Nephron progenitor cell (in vitro differentiated cells): ENCODE data around the gene ST6GALNAC1.

Experiments used
- DNase-seq: peaks from one replicate; pipeline ENCODE4 v3.0.0; 2021
- H3K27ac Mint-ChIP-seq: 2 replicates; pipeline ENCODE4 v1.8.0; 2021; ENCODE audit warnings: mild to moderate bottlenecking, moderate library complexity, mixed read lengths
- H3K27me3 Mint-ChIP-seq: 2 replicates; pipeline ENCODE4 v1.8.0; 2021; ENCODE audit warnings: mild to moderate bottlenecking, low read depth, mixed read lengths; ENCODE audit not compliant: poor library complexity
- H3K36me3 Mint-ChIP-seq: 2 replicates; pipeline ENCODE4 v1.8.0; 2021; ENCODE audit warnings: low read depth, mixed read lengths
- H3K4me1 Mint-ChIP-seq: 2 replicates; pipeline ENCODE4 v1.8.0; 2021; ENCODE audit warnings: mixed read lengths
- H3K4me3 Mint-ChIP-seq: 2 replicates; pipeline ENCODE4 v1.8.0; 2021; ENCODE audit warnings: mild to moderate bottlenecking, moderate library complexity, mixed read lengths
- H3K9me3 Mint-ChIP-seq: 2 replicates; pipeline ENCODE4 v1.8.0; 2021; ENCODE audit warnings: mild to moderate bottlenecking, moderate library complexity, mixed read lengths
- CTCF ChIP-seq: fragments of 200-600 bp; sonication (generic); IDR thresholded peaks from 2 replicates; pipeline ENCODE4 v1.5.0; 2021; ENCODE audit warnings: antibody characterized with exemption

The ST6GALNAC1 gene

DNA sequence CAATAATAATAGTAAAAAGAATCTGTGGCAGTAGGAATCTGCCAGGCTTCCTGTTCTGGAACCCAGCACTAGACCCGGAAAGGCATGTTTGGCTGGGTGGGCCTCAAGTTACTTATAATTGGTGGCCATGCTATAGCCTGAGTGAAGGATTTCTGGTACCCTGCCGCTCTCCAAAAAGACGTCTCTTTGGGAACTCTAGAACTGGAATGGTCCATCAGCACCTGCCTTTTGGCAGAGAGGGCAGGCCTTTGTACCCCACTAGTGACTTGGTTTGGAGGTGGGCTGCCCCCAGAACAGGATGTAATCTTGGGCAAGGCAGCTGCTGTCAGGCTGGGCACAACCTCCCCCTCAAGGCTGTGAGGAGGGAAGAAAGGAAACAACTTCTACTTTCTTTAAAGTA lies 29.3 kb upstream of the ST6GALNAC1 start:
- H3K27ac Mint-ChIP-seq, result no peak overlapping the region
- no peaks in the 10 kb centered on the region for H3K36me3 Mint-ChIP-seq
- peaks cover 35% of the 10 kb centered on the region for H3K4me1 Mint-ChIP-seq
- peak overlapping the region; percentile 95 for H3K4me3 Mint-ChIP-seq
- TF ChIP-seq CTCF, result no peak
- H3K9me3 Mint-ChIP-seq, result no peaks in the 10 kb centered on the region
- no peak for DNase-seq
- peaks cover 3% of the 10 kb centered on the region for H3K27me3 Mint-ChIP-seq

- no peaks in the 10 kb centered on the region for H3K36me3 Mint-ChIP-seq
These were observed 28.8 kb upstream of the ST6GALNAC1 start for GRCh38 chr17:76672270-76672851.

GRCh38 chr17:76671912-76672262 lies 28.3 kb upstream of the ST6GALNAC1 start:
- Mint-ChIP-seq H3K4me1 (peaks cover 45% of the 10 kb centered on the region), H3K36me3 (no peaks in the 10 kb centered on the region), H3K27me3 (peaks cover 3% of the 10 kb centered on the region), H3K27ac (no peak overlapping the region), H3K4me3 (peak overlapping the region; percentile 95), H3K9me3 (peaks cover 3% of the 10 kb centered on the region)
- no peak for DNase-seq
- TF ChIP-seq CTCF, result no peak

More at GRCh38 chr17:76672270-76672851, 28.8 kb upstream of the ST6GALNAC1 start:
- DNase-seq, result no peak
- no peak overlapping the region for H3K27ac Mint-ChIP-seq
- H3K9me3 Mint-ChIP-seq, result peaks cover under 1% of the 10 kb centered on the region
- peaks cover 3% of the 10 kb centered on the region for H3K27me3 Mint-ChIP-seq
- peaks cover 40% of the 10 kb centered on the region for H3K4me1 Mint-ChIP-seq
- no peak for TF ChIP-seq CTCF
- peak overlapping the region; percentile 95 for H3K4me3 Mint-ChIP-seq

DNA sequence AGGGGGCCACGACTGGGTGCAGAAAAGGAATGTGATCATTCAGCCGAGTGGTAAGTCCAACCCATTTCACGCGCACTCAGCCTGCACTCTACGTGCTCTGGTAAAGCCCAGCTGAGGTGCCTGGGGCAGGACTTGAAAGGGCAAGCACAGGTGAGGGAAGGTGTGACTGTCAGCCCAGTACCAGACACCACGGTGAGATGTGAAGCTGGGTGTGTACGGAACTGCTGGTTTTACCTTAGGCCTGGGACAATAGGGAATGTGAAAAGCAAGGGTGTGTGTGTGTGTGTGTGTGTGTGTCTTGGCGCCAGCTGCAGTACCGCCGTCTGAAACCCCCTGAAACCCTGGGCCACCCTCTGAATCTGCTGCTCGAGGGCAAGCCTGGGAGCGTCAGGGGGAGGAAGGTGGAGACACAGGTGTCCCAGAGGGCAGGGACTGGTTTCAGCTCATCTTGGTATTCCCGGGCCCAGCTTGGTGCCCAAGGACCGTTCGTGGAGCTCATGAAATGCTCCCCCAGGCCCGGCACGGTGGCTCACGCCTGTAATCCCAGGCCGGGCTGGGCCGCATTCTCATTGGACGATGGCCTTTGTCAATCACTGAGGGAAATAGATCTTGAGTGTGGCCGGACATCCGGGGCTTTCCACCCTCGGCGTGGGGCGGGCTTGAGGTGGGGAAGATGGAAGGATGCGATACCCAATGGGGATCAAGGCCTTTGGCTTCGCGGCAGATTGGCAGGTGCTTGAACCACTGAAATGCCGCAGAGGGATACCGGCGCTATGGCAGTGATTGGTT lies 27.8 kb upstream of the ST6GALNAC1 start:
- TF ChIP-seq CTCF, result no peak
- Mint-ChIP-seq H3K27me3 (peaks cover 3% of the 10 kb centered on the region), H3K36me3 (no peaks in the 10 kb centered on the region), H3K9me3 (peaks cover 3% of the 10 kb centered on the region), H3K4me1 (peaks cover 49% of the 10 kb centered on the region), H3K27ac (peak overlapping the region; percentile 31), H3K4me3 (peak overlapping the region; percentile 95)
- DNase-seq, result peak; percentile 98

DNA sequence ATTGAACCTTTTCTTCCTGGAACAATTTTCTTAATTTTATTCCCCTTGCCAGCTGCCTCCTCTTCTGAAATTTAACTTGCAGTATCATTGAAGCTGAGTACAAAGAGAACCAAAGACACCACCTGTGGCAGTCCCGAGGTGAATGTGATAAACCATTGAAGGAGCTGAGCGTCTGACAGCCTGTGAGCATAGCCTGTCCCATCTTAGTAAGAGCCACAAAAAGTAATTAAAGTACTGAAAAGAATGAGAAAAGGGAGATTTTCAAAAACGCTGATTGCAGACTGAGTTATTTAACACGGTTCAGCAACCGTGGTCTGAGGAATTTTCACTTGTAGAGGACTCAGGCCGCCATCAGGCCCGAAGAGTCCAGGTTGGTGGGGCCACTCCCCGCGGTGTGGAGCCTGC lies 27.2 kb upstream of the ST6GALNAC1 start:
- TF ChIP-seq CTCF, result no peak
- Mint-ChIP-seq H3K27me3 (peaks cover 3% of the 10 kb centered on the region), H3K9me3 (peaks cover 3% of the 10 kb centered on the region), H3K4me3 (peak overlapping the region; percentile 95), H3K27ac (peak overlapping the region; percentile 31), H3K36me3 (no peaks in the 10 kb centered on the region), H3K4me1 (peaks cover 51% of the 10 kb centered on the region)
- DNase-seq, result no peak
